ENCODE measurements around the gene COL4A5.

COL4A5 gene

GRCh38 chrX:108419401-108419800, 20.2 kb upstream of the COL4A5 start:
- Histone ChIP-seq H3K27me3 (ENCODE audit: insufficient read depth, low read length) (no peaks in the 10 kb centered on the region), H3K4me1 (ENCODE audit: control insufficient read depth, insufficient read depth, low read length, unreplicated experiment) (peaks cover 3% of the 10 kb centered on the region), H3K36me3 (ENCODE audit: insufficient read depth, low read length) (no peaks in the 10 kb centered on the region), H3K4me3 (ENCODE audit: low read depth, low read length) (no peak overlapping the region), H3K27ac (ENCODE audit: low read depth, low read length) (no peak overlapping the region), H2AFZ (ENCODE audit: low read length, unreplicated experiment) (no peak overlapping the region), H3K79me2 (ENCODE audit: control insufficient read depth, insufficient read depth, low read length, unreplicated experiment) (no peaks in the 10 kb centered on the region)

DNA sequence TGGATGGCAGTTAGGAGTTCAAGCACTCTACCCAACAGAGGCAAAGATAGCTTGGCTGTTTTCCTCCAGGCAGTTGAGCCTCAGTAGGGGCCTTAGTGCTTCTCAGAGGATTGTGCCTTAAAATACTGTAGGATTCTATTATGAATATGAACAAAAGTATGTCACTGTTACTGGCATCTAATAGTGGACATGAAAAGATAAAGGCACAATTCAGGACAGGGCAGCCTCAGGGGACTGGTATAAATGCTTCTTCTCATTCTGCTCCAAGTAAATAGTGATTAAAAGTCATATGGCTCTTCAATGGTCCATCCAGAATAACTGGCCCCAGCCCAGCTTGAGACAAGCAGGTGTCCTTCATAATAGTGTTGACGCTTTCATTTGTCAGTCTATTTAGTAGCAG, 19.2 kb upstream of the COL4A5 start:
- H2AFZ ChIP-seq (ENCODE audit: low read length, unreplicated experiment), result no peak overlapping the region
- H3K27me3 ChIP-seq (ENCODE audit: insufficient read depth, low read length), result no peaks in the 10 kb centered on the region
- peaks cover 3% of the 10 kb centered on the region for H3K4me1 ChIP-seq (ENCODE audit: control insufficient read depth, insufficient read depth, low read length, unreplicated experiment)
- H3K36me3 ChIP-seq (ENCODE audit: insufficient read depth, low read length), result no peaks in the 10 kb centered on the region
- H3K79me2 ChIP-seq (ENCODE audit: control insufficient read depth, insufficient read depth, low read length, unreplicated experiment), result no peaks in the 10 kb centered on the region
- H3K4me3 ChIP-seq (ENCODE audit: low read depth, low read length), result no peak overlapping the region
- no peak overlapping the region for H3K27ac ChIP-seq (ENCODE audit: low read depth, low read length)

DNA sequence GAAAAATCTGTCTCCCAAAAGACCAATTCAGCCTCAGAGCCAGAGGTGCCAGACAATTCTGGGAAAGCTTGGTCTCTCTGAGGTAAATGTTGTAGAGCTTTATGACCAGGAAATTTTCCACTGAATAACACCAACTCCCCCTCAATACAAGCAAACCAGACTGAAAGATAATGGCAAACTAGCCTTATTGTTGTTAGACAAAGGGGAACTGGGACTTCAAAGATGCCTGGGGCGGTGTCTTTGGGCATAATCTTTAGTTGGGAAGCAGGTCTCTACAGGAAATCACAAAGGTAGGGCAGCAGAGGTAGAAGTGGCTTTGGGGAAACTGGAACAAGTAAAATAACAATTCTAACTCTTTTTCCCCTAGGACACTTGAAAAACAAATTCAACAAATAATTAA, 13.4 kb upstream of the COL4A5 start:
- no peaks in the 10 kb centered on the region for H3K27me3 ChIP-seq (ENCODE audit: insufficient read depth, low read length)
- H3K4me1 ChIP-seq (ENCODE audit: control insufficient read depth, insufficient read depth, low read length, unreplicated experiment), result no peaks in the 10 kb centered on the region
- no peak overlapping the region for H3K27ac ChIP-seq (ENCODE audit: low read depth, low read length)
- H3K36me3 ChIP-seq (ENCODE audit: insufficient read depth, low read length), result no peaks in the 10 kb centered on the region
- H3K79me2 ChIP-seq (ENCODE audit: control insufficient read depth, insufficient read depth, low read length, unreplicated experiment), result no peaks in the 10 kb centered on the region
- H3K4me3 ChIP-seq (ENCODE audit: low read depth, low read length), result no peak overlapping the region
- H2AFZ ChIP-seq (ENCODE audit: low read length, unreplicated experiment), result no peak overlapping the region

- Histone ChIP-seq H3K36me3 (ENCODE audit: insufficient read depth, low read length) (no peaks in the 10 kb centered on the region), H3K4me3 (ENCODE audit: low read depth, low read length) (no peak overlapping the region), H2AFZ (ENCODE audit: low read length, unreplicated experiment) (no peak overlapping the region), H3K27ac (ENCODE audit: low read depth, low read length) (no peak overlapping the region), H3K27me3 (ENCODE audit: insufficient read depth, low read length) (no peaks in the 10 kb centered on the region), H3K79me2 (ENCODE audit: control insufficient read depth, insufficient read depth, low read length, unreplicated experiment) (peaks cover 6% of the 10 kb centered on the region), H3K4me1 (ENCODE audit: control insufficient read depth, insufficient read depth, low read length, unreplicated experiment) (no peaks in the 10 kb centered on the region)
Observed at GRCh38 chrX:108435261-108435660, 4.4 kb upstream of the COL4A5 start.

DNA sequence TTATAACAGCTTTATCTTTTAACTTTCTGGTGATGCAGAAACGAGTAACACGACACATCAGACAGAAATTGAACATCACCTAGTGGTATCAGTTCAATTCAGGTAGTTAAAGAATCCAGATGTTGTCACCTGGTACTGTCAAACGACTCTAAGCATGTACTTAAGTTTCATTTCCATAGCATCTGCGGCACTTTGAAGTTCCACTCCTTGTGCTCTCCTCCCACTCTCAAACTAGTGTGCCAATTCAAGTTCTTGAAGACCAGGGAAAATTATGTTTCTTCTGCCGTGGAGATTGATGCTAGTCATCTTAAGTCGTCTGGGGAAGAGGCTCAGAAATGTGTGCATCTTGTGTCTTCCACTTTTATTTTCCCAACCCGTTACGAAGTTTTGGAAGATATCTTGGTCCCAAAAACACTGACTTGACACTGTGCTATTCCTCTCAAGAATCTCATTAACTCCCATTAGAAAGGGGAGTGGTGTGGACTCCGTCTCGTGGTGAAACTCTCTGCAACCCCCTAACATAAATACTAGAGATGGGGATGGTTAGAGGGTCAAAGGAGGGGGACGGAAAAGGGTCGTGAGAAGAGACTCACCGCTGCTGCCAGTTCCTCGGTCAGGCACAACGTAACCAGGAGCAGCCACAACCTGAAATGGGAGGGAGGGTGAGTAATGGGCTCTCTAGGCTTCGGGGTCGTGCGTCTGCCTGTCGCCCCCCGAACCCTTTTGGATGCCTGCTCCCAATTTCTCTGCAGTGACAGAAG, 2.1 kb upstream of the COL4A5 start:
- H3K36me3 ChIP-seq (ENCODE audit: insufficient read depth, low read length), result no peaks in the 10 kb centered on the region
- H3K4me1 ChIP-seq (ENCODE audit: control insufficient read depth, insufficient read depth, low read length, unreplicated experiment), result no peaks in the 10 kb centered on the region
- peak overlapping the region; percentile 57; the same call in 1 of the 2 replicates for H3K4me3 ChIP-seq (ENCODE audit: low read depth, low read length)
- H3K27ac ChIP-seq (ENCODE audit: low read depth, low read length), result no peak overlapping the region
- H3K27me3 ChIP-seq (ENCODE audit: insufficient read depth, low read length), result no peaks in the 10 kb centered on the region
- H2AFZ ChIP-seq (ENCODE audit: low read length, unreplicated experiment), result no peak overlapping the region
- H3K79me2 ChIP-seq (ENCODE audit: control insufficient read depth, insufficient read depth, low read length, unreplicated experiment), result peaks cover 26% of the 10 kb centered on the region

GRCh38 chrX:108438110-108438623, 1.5 kb upstream of the COL4A5 start, which contains the start of gene COL4A6:
TSS of gene COL4A6 (minus strand) at chrX:108438422. CDS start at chrX:108438196, 226 bp downstream.
- no peaks in the 10 kb centered on the region for H3K4me1 ChIP-seq (ENCODE audit: control insufficient read depth, insufficient read depth, low read length, unreplicated experiment)
- H2AFZ ChIP-seq (ENCODE audit: low read length, unreplicated experiment), result no peak within 1 kb of the TSS
- H3K79me2 ChIP-seq (ENCODE audit: control insufficient read depth, insufficient read depth, low read length, unreplicated experiment), result peaks cover 31% of the 10 kb centered on the region
- no peaks in the 10 kb centered on the region for H3K36me3 ChIP-seq (ENCODE audit: insufficient read depth, low read length)
- no peaks in the 10 kb centered on the region for H3K27me3 ChIP-seq (ENCODE audit: insufficient read depth, low read length)
- no peak within 1 kb of the TSS for H3K27ac ChIP-seq (ENCODE audit: low read depth, low read length)
- peak within 1 kb of the TSS; percentile 90 for H3K4me3 ChIP-seq (ENCODE audit: low read depth, low read length)

DNA sequence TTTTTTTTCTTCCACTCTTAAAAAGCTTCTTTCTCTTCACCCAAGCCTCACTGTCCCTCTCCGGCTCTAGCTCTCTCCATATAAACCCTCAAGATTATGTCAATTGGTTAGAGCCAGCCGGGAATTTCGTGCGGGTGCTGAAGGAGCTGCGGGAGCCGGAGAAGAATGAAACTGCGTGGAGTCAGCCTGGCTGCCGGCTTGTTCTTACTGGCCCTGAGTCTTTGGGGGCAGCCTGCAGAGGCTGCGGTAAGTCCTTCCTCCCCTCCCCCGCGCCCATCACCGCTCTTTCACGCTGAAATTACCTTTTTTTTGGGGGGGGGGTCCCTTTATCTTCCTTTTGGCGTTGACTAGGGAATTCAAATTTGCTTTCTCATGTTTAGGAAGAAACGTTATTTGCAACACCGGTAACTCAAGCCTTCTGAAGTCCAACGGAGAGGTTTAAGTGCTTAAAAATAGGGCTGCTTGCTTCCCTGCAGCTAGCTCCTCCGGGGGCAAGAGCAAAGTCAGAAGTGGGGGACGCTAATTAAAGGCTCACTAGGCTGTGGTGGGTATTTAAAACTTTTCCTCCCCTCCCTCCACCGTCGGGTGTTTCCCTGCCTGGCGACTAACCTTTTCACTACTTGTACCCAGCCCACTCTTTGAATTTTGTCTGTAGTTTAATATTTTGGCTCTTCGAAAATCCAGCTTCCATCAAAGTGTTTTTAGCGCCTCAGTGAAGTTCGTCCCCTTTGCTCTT, 491 bp downstream of the COL4A5 start:
- Histone ChIP-seq H3K4me1 (ENCODE audit: control insufficient read depth, insufficient read depth, low read length, unreplicated experiment) (no peaks in the 10 kb centered on the region), H3K27ac (ENCODE audit: low read depth, low read length) (peak overlapping the region; percentile 55), H3K36me3 (ENCODE audit: insufficient read depth, low read length) (0 out of 2 replicates have a peak, but pooled peaks cover 5% of the 10 kb centered on the region), H3K27me3 (ENCODE audit: insufficient read depth, low read length) (no peaks in the 10 kb centered on the region), H3K4me3 (ENCODE audit: low read depth, low read length) (peak overlapping the region; percentile 90), H3K79me2 (ENCODE audit: control insufficient read depth, insufficient read depth, low read length, unreplicated experiment) (peaks cover 33% of the 10 kb centered on the region), H2AFZ (ENCODE audit: low read length, unreplicated experiment) (peak overlapping the region; percentile 22)

DNA sequence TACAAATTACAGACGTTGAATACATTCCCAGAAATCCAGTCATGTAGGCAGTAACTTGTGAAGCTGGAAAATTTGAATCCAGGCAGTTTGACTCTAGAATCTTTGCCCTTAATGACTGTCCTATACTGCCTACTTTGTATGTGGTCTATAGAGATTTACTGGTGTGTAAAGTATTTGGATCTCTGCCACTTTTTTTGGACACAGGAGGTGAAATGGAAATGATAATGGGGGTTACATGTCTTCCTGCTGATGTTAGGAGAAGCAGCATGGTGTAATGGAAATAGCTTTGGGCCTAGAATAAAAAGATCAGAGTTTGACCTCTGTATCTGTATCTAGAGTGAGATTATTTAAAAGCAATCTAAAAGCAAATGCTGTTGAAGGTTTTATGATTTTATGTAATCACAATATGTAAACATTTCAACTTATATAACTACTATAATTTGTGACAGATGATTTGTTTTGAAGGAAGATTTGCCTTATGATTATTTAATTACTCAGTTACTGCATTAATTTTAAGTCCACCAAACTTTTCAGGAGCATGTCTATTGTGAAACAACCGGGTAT, 3.3 kb downstream of the COL4A5 start:
- H2AFZ ChIP-seq (ENCODE audit: low read length, unreplicated experiment), result no peak overlapping the region
- H3K27ac ChIP-seq (ENCODE audit: low read depth, low read length), result no peak overlapping the region
- H3K4me1 ChIP-seq (ENCODE audit: control insufficient read depth, insufficient read depth, low read length, unreplicated experiment), result peaks cover 17% of the 10 kb centered on the region
- H3K27me3 ChIP-seq (ENCODE audit: insufficient read depth, low read length), result no peaks in the 10 kb centered on the region
- peaks cover 35% of the 10 kb centered on the region for H3K79me2 ChIP-seq (ENCODE audit: control insufficient read depth, insufficient read depth, low read length, unreplicated experiment)
- H3K4me3 ChIP-seq (ENCODE audit: low read depth, low read length), result peak overlapping the region; percentile 90; the same call in 1 of the 2 replicates
- 0 out of 2 replicates have a peak, but pooled peaks cover 5% of the 10 kb centered on the region for H3K36me3 ChIP-seq (ENCODE audit: insufficient read depth, low read length)

DNA sequence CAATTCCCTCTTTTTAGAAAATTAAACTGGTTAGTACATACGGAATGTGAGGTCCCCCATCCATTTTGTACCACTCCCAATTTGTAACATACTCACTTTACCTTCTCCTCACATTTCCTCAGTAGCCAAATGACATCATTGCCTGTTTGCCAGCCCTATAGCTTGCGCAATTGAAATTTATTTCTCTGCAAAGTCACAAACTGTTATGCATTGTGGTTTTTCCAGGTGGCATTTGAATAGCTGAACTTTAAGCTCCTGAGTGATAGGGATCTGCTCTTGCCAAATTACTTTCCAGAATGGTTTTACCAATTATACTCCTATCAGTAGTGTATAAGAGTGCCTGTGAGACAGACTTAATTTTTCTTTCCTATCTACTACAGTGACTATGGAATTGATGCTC, 7.7 kb downstream of the COL4A5 start:
- Histone ChIP-seq H2AFZ (ENCODE audit: low read length, unreplicated experiment) (no peak overlapping the region), H3K4me3 (ENCODE audit: low read depth, low read length) (no peak overlapping the region), H3K27ac (ENCODE audit: low read depth, low read length) (peak overlapping the region; percentile 19; the same call in 1 of the 2 replicates)

GRCh38 chrX:108453841-108454240, 14.2 kb downstream of the COL4A5 start:
- Histone ChIP-seq H3K27me3 (ENCODE audit: insufficient read depth, low read length) (no peaks in the 10 kb centered on the region), H3K4me1 (ENCODE audit: control insufficient read depth, insufficient read depth, low read length, unreplicated experiment) (peaks cover 4% of the 10 kb centered on the region)

More for the DNA sequence above, 7.7 kb downstream of the COL4A5 start:
- H3K36me3 ChIP-seq (ENCODE audit: insufficient read depth, low read length), result 0 out of 2 replicates have a peak, but pooled peaks cover 5% of the 10 kb centered on the region
- no peaks in the 10 kb centered on the region for H3K27me3 ChIP-seq (ENCODE audit: insufficient read depth, low read length)
- H3K4me1 ChIP-seq (ENCODE audit: control insufficient read depth, insufficient read depth, low read length, unreplicated experiment), result peaks cover 20% of the 10 kb centered on the region
- H3K79me2 ChIP-seq (ENCODE audit: control insufficient read depth, insufficient read depth, low read length, unreplicated experiment), result peaks cover 15% of the 10 kb centered on the region

More at GRCh38 chrX:108453841-108454240, 14.2 kb downstream of the COL4A5 start:
- H3K36me3 ChIP-seq (ENCODE audit: insufficient read depth, low read length), result no peaks in the 10 kb centered on the region
- H3K27ac ChIP-seq (ENCODE audit: low read depth, low read length), result no peak overlapping the region
- peaks cover 13% of the 10 kb centered on the region for H3K79me2 ChIP-seq (ENCODE audit: control insufficient read depth, insufficient read depth, low read length, unreplicated experiment)
- H2AFZ ChIP-seq (ENCODE audit: low read length, unreplicated experiment), result no peak overlapping the region
- no peak overlapping the region for H3K4me3 ChIP-seq (ENCODE audit: low read depth, low read length)
